GM23338 (cell line): Measurements from ENCODE around the gene COL25A1. TPM values are rescaled to one million over a fixed set of nuclear protein-coding genes. Genes with fewer than 3 reads are reported as not detected.

Experiments used
- CREB1 ChIP-seq: fragments of 250-450 bp; sonication (Bioruptor Pico); IDR thresholded peaks from 2 replicates; pipeline ENCODE4 v1.5.0; 2020; ENCODE audit warnings: low read depth, mild to moderate bottlenecking, moderate library complexity
- polyA plus RNA-seq: library from polyadenylated mRNA; unstranded; fragments of >200 nt; fragmentation: Nextera tagmentation; extraction: Ambion mirVana; gene quantifications from 2 replicates; pipeline ENCODE4 v1.2.1, GENCODE V29; 2016
- total RNA-seq: library from RNA; depleted of rRNA; stranded (reverse); fragments of >200 nt; shearing (Covaris generic); gene quantifications from 2 replicates; pipeline ENCODE4 v1.2.3, GENCODE V29; 2014
- TF ChIP-seq, protein P1 (sequence below): IDR thresholded peaks from one replicate; pipeline ENCODE4 v1.6.1; 2018; ENCODE audit warnings: antibody characterized with exemption; ENCODE audit not compliant: unreplicated experiment
- TF ChIP-seq, protein P2 (sequence below): IDR thresholded peaks from 2 replicates; pipeline ENCODE4 v1.6.1; 2016; ENCODE audit warnings: antibody characterized with exemption
- TF ChIP-seq, protein P3 (sequence below): fragments of 250-450 bp; sonication (Bioruptor Pico); IDR thresholded peaks from 2 replicates; pipeline ENCODE4 v1.5.0; 2020; ENCODE audit warnings: mild to moderate bottlenecking, moderate library complexity

The COL25A1 gene
- total and polyA plus RNA-seq, 2 experiments from 2014 or later: 3.9 to 5.6 TPM

DNA sequence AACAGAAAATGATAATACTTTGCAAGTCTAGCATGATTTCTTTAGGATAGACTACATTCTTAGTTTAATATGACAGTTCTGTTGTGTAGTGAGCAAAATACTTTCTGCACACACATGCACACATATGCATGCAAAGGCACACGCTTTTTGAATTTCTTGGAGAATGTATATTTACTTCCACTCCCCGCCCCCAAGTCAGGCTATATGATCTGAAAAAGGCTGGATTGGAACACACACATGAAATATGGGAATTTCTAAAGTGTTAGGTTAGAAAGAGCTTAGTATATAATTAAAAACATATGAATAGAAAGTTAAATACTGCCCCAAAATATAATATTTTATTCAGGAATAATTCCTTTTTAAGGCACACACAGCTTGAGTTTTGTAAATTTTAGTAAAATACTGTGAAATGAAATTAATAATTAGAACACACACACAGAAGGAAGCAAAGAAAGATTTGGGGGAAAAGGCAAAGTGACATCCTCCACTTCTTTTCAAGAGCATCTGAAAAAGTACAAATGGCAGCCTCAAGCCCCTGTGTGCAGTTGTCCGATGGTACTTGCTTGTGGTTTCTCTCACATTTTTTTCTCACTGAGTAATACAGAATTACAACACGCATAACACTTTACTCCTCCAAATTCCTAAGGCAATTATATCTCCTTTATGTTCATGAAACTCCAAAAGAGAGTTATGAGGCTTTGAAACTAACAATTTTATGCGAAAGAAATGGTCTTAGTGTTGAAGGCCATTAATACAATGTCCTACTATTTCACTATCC is 310.7 kb downstream of the COL25A1 start (continued):
- TF ChIP-seq, protein P1, sequence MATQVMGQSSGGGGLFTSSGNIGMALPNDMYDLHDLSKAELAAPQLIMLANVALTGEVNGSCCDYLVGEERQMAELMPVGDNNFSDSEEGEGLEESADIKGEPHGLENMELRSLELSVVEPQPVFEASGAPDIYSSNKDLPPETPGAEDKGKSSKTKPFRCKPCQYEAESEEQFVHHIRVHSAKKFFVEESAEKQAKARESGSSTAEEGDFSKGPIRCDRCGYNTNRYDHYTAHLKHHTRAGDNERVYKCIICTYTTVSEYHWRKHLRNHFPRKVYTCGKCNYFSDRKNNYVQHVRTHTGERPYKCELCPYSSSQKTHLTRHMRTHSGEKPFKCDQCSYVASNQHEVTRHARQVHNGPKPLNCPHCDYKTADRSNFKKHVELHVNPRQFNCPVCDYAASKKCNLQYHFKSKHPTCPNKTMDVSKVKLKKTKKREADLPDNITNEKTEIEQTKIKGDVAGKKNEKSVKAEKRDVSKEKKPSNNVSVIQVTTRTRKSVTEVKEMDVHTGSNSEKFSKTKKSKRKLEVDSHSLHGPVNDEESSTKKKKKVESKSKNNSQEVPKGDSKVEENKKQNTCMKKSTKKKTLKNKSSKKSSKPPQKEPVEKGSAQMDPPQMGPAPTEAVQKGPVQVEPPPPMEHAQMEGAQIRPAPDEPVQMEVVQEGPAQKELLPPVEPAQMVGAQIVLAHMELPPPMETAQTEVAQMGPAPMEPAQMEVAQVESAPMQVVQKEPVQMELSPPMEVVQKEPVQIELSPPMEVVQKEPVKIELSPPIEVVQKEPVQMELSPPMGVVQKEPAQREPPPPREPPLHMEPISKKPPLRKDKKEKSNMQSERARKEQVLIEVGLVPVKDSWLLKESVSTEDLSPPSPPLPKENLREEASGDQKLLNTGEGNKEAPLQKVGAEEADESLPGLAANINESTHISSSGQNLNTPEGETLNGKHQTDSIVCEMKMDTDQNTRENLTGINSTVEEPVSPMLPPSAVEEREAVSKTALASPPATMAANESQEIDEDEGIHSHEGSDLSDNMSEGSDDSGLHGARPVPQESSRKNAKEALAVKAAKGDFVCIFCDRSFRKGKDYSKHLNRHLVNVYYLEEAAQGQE: no peak
- TF ChIP-seq, protein P2, sequence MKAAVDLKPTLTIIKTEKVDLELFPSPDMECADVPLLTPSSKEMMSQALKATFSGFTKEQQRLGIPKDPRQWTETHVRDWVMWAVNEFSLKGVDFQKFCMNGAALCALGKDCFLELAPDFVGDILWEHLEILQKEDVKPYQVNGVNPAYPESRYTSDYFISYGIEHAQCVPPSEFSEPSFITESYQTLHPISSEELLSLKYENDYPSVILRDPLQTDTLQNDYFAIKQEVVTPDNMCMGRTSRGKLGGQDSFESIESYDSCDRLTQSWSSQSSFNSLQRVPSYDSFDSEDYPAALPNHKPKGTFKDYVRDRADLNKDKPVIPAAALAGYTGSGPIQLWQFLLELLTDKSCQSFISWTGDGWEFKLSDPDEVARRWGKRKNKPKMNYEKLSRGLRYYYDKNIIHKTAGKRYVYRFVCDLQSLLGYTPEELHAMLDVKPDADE: no peak
- TF ChIP-seq CREB1 (CRISPR knock-in tag): no peak
- TF ChIP-seq, protein P3, sequence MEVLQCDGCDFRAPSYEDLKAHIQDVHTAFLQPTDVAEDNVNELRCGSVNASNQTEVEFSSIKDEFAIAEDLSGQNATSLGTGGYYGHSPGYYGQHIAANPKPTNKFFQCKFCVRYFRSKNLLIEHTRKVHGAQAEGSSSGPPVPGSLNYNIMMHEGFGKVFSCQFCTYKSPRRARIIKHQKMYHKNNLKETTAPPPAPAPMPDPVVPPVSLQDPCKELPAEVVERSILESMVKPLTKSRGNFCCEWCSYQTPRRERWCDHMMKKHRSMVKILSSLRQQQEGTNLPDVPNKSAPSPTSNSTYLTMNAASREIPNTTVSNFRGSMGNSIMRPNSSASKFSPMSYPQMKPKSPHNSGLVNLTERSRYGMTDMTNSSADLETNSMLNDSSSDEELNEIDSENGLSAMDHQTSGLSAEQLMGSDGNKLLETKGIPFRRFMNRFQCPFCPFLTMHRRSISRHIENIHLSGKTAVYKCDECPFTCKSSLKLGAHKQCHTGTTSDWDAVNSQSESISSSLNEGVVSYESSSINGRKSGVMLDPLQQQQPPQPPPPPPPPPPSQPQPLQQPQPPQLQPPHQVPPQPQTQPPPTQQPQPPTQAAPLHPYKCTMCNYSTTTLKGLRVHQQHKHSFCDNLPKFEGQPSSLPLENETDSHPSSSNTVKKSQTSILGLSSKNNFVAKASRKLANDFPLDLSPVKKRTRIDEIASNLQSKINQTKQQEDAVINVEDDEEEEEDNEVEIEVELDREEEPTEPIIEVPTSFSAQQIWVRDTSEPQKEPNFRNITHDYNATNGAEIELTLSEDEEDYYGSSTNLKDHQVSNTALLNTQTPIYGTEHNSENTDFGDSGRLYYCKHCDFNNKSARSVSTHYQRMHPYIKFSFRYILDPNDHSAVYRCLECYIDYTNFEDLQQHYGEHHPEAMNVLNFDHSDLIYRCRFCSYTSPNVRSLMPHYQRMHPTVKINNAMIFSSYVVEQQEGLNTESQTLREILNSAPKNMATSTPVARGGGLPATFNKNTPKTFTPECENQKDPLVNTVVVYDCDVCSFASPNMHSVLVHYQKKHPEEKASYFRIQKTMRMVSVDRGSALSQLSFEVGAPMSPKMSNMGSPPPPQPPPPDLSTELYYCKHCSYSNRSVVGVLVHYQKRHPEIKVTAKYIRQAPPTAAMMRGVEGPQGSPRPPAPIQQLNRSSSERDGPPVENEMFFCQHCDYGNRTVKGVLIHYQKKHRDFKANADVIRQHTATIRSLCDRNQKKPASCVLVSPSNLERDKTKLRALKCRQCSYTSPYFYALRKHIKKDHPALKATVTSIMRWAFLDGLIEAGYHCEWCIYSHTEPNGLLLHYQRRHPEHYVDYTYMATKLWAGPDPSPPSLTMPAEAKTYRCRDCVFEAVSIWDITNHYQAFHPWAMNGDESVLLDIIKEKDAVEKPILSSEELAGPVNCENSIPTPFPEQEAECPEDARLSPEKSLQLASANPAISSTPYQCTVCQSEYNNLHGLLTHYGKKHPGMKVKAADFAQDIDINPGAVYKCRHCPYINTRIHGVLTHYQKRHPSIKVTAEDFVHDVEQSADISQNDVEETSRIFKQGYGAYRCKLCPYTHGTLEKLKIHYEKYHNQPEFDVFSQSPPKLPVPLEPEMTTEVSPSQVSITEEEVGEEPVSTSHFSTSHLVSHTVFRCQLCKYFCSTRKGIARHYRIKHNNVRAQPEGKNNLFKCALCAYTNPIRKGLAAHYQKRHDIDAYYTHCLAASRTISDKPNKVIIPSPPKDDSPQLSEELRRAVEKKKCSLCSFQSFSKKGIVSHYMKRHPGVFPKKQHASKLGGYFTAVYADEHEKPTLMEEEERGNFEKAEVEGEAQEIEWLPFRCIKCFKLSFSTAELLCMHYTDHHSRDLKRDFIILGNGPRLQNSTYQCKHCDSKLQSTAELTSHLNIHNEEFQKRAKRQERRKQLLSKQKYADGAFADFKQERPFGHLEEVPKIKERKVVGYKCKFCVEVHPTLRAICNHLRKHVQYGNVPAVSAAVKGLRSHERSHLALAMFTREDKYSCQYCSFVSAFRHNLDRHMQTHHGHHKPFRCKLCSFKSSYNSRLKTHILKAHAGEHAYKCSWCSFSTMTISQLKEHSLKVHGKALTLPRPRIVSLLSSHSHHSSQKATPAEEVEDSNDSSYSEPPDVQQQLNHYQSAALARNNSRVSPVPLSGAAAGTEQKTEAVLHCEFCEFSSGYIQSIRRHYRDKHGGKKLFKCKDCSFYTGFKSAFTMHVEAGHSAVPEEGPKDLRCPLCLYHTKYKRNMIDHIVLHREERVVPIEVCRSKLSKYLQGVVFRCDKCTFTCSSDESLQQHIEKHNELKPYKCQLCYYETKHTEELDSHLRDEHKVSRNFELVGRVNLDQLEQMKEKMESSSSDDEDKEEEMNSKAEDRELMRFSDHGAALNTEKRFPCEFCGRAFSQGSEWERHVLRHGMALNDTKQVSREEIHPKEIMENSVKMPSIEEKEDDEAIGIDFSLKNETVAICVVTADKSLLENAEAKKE (CRISPR knock-in tag): no peak
